ENCODE measurements around the gene OR2A2. TPM values are rescaled to one million over a fixed set of nuclear protein-coding genes. Genes with fewer than 3 reads are reported as not detected.

OR2A2 gene
- total RNA-seq, 6 donors from 2014 or later, result not detected

- ATAC-seq (ENCODE audit: low FRiP score in 2 of 2) (no peak), DNase-seq (no peak)
- no peaks in the 10 kb centered on the region for H3K4me1 ChIP-seq
- H3K9me3 ChIP-seq, result no peaks in the 10 kb centered on the region
- TF ChIP-seq POLR2AphosphoS5 (IDR thresholded peaks at IDR 0.05) (no peak), EP300 (IDR thresholded peaks at IDR 0.05) (no peak), POLR2A (IDR thresholded peaks at IDR 0.05) (no peak), CTCF (IDR thresholded peaks at IDR 0.05) (no peak)
- no peak overlapping the region for H3K4me3 ChIP-seq
- H3K36me3 ChIP-seq, result no peaks in the 10 kb centered on the region
- no peaks in the 10 kb centered on the region for H3K27me3 ChIP-seq
- no peak overlapping the region for H3K27ac ChIP-seq
- WGBS, 2 donors, result 57 to 73% methylated on average over 1 of the region's 1 CpG
Observed at GRCh38 chr7:144134116-144134515, 24.7 kb downstream of the OR2A2 start.

- Histone ChIP-seq H3K36me3 (no peaks in the 10 kb centered on the region), H3K4me3 (no peak overlapping the region), H3K9me3 (no peaks in the 10 kb centered on the region), H3K27me3 (no peaks in the 10 kb centered on the region), H3K4me1 (no peaks in the 10 kb centered on the region), H3K27ac (no peak overlapping the region)
- DNase-seq (no peak), ATAC-seq (ENCODE audit: low FRiP score in 2 of 2) (no peak)
- TF ChIP-seq POLR2AphosphoS5 (IDR thresholded peaks at IDR 0.05) (no peak), POLR2A (IDR thresholded peaks at IDR 0.05) (no peak), CTCF (IDR thresholded peaks at IDR 0.05) (no peak), EP300 (IDR thresholded peaks at IDR 0.05) (no peak)
- WGBS, 2 donors, result 69 to 73% methylated on average over 1 of the region's 1 CpG
Observed at GRCh38 chr7:144137501-144137900, 28.1 kb downstream of the OR2A2 start.

- H3K9me3 ChIP-seq, result peaks cover 0 to 2% (median under 1%) of the 10 kb centered on the region in 4 donors
- WGBS, 2 donors, result 78 to 94% methylated on average over 3 of the region's 3 CpGs
- H3K27me3 ChIP-seq, result no peaks in the 10 kb centered on the region
- ATAC-seq (ENCODE audit: low FRiP score in 2 of 2) (no peak), DNase-seq (no peak)
- no peaks in the 10 kb centered on the region for H3K4me1 ChIP-seq
- no peaks in the 10 kb centered on the region for H3K36me3 ChIP-seq
- TF ChIP-seq POLR2A (IDR thresholded peaks at IDR 0.05) (no peak), CTCF (IDR thresholded peaks at IDR 0.05) (no peak), EP300 (IDR thresholded peaks at IDR 0.05) (no peak), POLR2AphosphoS5 (IDR thresholded peaks at IDR 0.05) (no peak)
- H3K4me3 ChIP-seq, result no peak overlapping the region
- no peak overlapping the region for H3K27ac ChIP-seq
Observed at GRCh38 chr7:144142187-144142586, 32.8 kb downstream of the OR2A2 start.

- Histone ChIP-seq H3K4me3 (no peak overlapping the region), H3K27ac (no peak overlapping the region), H3K27me3 (no peaks in the 10 kb centered on the region), H3K4me1 (no peaks in the 10 kb centered on the region), H3K36me3 (no peaks in the 10 kb centered on the region), H3K9me3 (peaks cover 0 to 24% (median 10%) of the 10 kb centered on the region in 4 donors)
- DNase-seq (no peak), ATAC-seq (ENCODE audit: low FRiP score in 2 of 2) (no peak)
- TF ChIP-seq EP300 (IDR thresholded peaks at IDR 0.05), result no peak
- no peak for TF ChIP-seq POLR2AphosphoS5 (IDR thresholded peaks at IDR 0.05)
- TF ChIP-seq CTCF (IDR thresholded peaks at IDR 0.05), result no peak
- TF ChIP-seq POLR2A (IDR thresholded peaks at IDR 0.05), result no peak
- WGBS, 2 donors, result 85 to 90% methylated on average over 3 of the region's 3 CpGs
Observed at GRCh38 chr7:144144426-144144825, 35.0 kb downstream of the OR2A2 start.

- Histone ChIP-seq H3K4me3 (no peak overlapping the region), H3K36me3 (no peaks in the 10 kb centered on the region), H3K9me3 (peaks cover 0 to 24% (median 17%) of the 10 kb centered on the region in 4 donors), H3K4me1 (no peaks in the 10 kb centered on the region), H3K27me3 (no peaks in the 10 kb centered on the region), H3K27ac (no peak overlapping the region)
- ATAC-seq (ENCODE audit: low FRiP score in 2 of 2), result no peak
- TF ChIP-seq EP300 (IDR thresholded peaks at IDR 0.05) (no peak), CTCF (IDR thresholded peaks at IDR 0.05) (no peak), POLR2AphosphoS5 (IDR thresholded peaks at IDR 0.05) (no peak), POLR2A (IDR thresholded peaks at IDR 0.05) (no peak)
- WGBS, 2 donors, result 79 to 82% methylated on average over 2 of the region's 2 CpGs
- DNase-seq, result no peak
Observed at GRCh38 chr7:144148224-144148827, 38.9 kb downstream of the OR2A2 start.

All from upper lobe of left lung (tissue), 6 donors.